Thoracic aorta (tissue), 2 donors: ENCODE data around the gene FAXC. TPM values are rescaled to one million over a fixed set of nuclear protein-coding genes. Genes with fewer than 3 reads are reported as not detected.

Experiments used
- ATAC-seq: fragments of 150-250 bp; one replicate; pipeline ENCODE4 v1.8.0; 2017; ENCODE audit warnings: low read depth; ENCODE audit not compliant: insufficient number of reproducible peaks, low FRiP score
- DNase-seq: peaks from one replicate; pipeline ENCODE4 v3.0.0-alpha.2; 2020; ENCODE audit warnings: low spot score
- H3K27ac ChIP-seq, 2 donors: fragments of 200-600 bp; sonication (generic); 1 replicate in 1 of 2; 2 replicates in 1 of 2; pipeline ENCODE4 v1.5.1; 2016; ENCODE audit warnings: mild to moderate bottlenecking in 2 of 2, moderate library complexity in 2 of 2
- H3K27me3 ChIP-seq: fragments of 200-600 bp; sonication (generic); replicated peaks from 2 replicates; pipeline ENCODE4 v1.6.0; 2016; ENCODE audit warnings: mild to moderate bottlenecking; ENCODE audit not compliant: insufficient read depth
- H3K36me3 ChIP-seq: fragments of 200-600 bp; sonication (generic); one replicate; pipeline ENCODE4 v1.5.1; 2016
- H3K4me1 ChIP-seq, 2 donors: fragments of 200-600 bp; sonication (generic); 1 replicate in 1 of 2; 2 replicates in 1 of 2; pipeline versions ENCODE4 v1.5.1 to v1.6.0; 2016; ENCODE audit warnings: low read depth in 2 of 2, mild to moderate bottlenecking in 1 of 2; ENCODE audit not compliant: control insufficient read depth in 1 of 2
- H3K4me3 ChIP-seq: fragments of 200-600 bp; sonication (generic); 2 replicates; pipeline ENCODE4 v1.5.1; 2016; ENCODE audit warnings: mild to moderate bottlenecking
- H3K9me3 ChIP-seq: fragments of 200-600 bp; sonication (generic); 2 replicates; pipeline ENCODE4 v1.5.1; 2016
- CTCF ChIP-seq: fragments of 200-600 bp; sonication (generic); IDR thresholded peaks from one replicate; pipeline ENCODE4 v1.5.1; 2019; ENCODE audit warnings: antibody characterized with exemption
- total RNA-seq, 2 donors: library from RNA; depleted of rRNA; stranded (reverse); fragments of >200 nt; gene quantifications; one replicate each; pipeline versions ENCODE4 v1.1.0 to v1.2.3, GENCODE V29; 2016

The FAXC gene
- total RNA-seq, 2 donors from 2014 or later, result 0.81 to 0.99 TPM

DNA sequence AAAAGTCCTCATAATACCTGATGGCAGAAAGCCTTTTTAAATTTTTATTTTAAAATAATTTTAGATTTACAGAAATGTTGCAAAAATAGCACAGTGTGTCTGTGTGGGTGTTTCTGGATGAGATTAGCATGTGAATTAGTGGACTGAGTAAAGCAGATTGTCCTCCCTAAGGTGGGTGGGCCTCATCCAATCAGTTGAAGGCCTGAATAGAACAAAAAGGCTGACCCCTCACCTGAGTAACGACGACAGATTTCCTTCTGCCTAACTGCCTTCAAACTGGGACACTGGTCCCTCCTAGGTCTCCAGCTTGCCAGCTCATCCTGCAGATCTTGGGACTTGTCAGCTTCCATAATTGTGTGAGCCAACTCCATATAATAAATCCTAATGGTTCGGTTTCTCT lies 54.2 kb downstream of the FAXC start:
- Histone ChIP-seq H3K4me3 (no peak overlapping the region), H3K36me3 (no peaks in the 10 kb centered on the region), H3K27ac (no peak overlapping the region), H3K4me1 (no peaks in the 10 kb centered on the region), H3K9me3 (no peaks in the 10 kb centered on the region), H3K27me3 (no peaks in the 10 kb centered on the region)
- DNase-seq (no peak), ATAC-seq (no peak)
- no peak for TF ChIP-seq CTCF

GRCh38 chr6:99294786-99295185 lies 54.7 kb downstream of the FAXC start:
- DNase-seq, result no peak
- H3K9me3 ChIP-seq, result no peaks in the 10 kb centered on the region
- H3K4me1 ChIP-seq, result no peaks in the 10 kb centered on the region
- TF ChIP-seq CTCF, result no peak
- H3K4me3 ChIP-seq, result no peak overlapping the region
- no peaks in the 10 kb centered on the region for H3K27me3 ChIP-seq
- H3K36me3 ChIP-seq, result no peaks in the 10 kb centered on the region
- H3K27ac ChIP-seq, result no peak overlapping the region
- no peak for ATAC-seq

- ATAC-seq, result no peak
- TF ChIP-seq CTCF, result no peak
- Histone ChIP-seq H3K36me3 (no peaks in the 10 kb centered on the region), H3K27ac (no peak overlapping the region), H3K4me1 (no peaks in the 10 kb centered on the region), H3K9me3 (no peaks in the 10 kb centered on the region), H3K27me3 (no peaks in the 10 kb centered on the region), H3K4me3 (no peak overlapping the region)
- DNase-seq, result no peak
Measured at GRCh38 chr6:99289701-99290100, 59.8 kb downstream of the FAXC start.

DNA sequence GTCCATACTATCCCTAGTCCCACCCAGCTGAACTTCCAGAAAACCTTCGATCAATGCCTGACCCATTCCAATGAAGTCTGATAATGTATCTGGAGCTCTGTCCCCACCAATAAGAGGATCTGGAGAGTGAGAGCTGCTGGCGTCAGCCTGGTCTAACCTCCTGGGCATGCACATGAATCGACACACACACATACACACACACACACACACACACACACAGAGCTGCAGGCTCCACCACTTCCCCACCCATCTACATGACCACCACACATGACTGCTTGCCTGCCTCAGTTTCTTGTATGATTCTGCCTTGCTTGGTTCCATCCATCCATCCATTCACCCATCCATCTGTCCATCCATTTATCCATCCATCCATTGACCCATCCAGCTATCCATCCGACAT lies 60.8 kb downstream of the FAXC start:
- no peak for DNase-seq
- Histone ChIP-seq H3K27ac (no peak overlapping the region), H3K4me3 (no peak overlapping the region), H3K4me1 (no peaks in the 10 kb centered on the region), H3K9me3 (no peaks in the 10 kb centered on the region), H3K36me3 (no peaks in the 10 kb centered on the region), H3K27me3 (no peaks in the 10 kb centered on the region)
- no peak for TF ChIP-seq CTCF
- ATAC-seq, result no peak

- Histone ChIP-seq H3K9me3 (no peaks in the 10 kb centered on the region), H3K27ac (no peak overlapping the region), H3K4me3 (no peak overlapping the region), H3K27me3 (no peaks in the 10 kb centered on the region), H3K4me1 (no peaks in the 10 kb centered on the region), H3K36me3 (no peaks in the 10 kb centered on the region)
- no peak for TF ChIP-seq CTCF
- ATAC-seq (no peak), DNase-seq (no peak)
Measured at GRCh38 chr6:99287523-99287922, 62.0 kb downstream of the FAXC start.
